NB4 (cell line): ENCODE results near the gene OSBP.

Experiments
- POLR2A ChIP-seq: IDR thresholded peaks from 2 replicates; pipeline ENCODE4 v1.6.1; 2011; ENCODE audit warnings: mild to moderate bottlenecking; ENCODE audit not compliant: insufficient read length; ENCODE audit errors: extremely low read depth
- TF ChIP-seq, protein P1 (sequence below): IDR thresholded peaks from one replicate; pipeline ENCODE4 v1.5.1; 2012; ENCODE audit warnings: low read depth, low read length

DNA sequence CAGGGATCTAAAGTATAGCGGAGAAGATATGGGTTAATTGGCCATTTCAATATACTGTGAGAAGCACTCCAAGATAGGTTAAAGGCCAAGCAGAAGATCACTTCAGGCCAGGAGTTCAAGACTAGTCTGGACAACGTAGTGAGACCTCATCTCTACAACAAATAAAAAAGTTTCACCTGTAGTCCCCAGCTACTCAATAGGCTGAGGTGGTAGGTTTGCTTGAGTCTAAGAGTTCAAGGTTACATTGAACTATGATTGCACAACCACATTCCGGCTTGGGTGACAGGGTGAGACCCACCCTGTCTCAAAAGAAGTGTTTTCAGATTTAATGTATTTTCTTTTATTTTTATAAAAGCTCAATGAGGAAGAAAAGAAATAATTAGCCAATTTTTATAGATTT, 27.8 kb upstream of the OSBP start:
- TF ChIP-seq, protein P1, sequence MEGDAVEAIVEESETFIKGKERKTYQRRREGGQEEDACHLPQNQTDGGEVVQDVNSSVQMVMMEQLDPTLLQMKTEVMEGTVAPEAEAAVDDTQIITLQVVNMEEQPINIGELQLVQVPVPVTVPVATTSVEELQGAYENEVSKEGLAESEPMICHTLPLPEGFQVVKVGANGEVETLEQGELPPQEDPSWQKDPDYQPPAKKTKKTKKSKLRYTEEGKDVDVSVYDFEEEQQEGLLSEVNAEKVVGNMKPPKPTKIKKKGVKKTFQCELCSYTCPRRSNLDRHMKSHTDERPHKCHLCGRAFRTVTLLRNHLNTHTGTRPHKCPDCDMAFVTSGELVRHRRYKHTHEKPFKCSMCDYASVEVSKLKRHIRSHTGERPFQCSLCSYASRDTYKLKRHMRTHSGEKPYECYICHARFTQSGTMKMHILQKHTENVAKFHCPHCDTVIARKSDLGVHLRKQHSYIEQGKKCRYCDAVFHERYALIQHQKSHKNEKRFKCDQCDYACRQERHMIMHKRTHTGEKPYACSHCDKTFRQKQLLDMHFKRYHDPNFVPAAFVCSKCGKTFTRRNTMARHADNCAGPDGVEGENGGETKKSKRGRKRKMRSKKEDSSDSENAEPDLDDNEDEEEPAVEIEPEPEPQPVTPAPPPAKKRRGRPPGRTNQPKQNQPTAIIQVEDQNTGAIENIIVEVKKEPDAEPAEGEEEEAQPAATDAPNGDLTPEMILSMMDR = no peak
- TF ChIP-seq POLR2A = no peak
